ENCODE data around the gene SDF4. TPM values are rescaled to one million over a fixed set of nuclear protein-coding genes. Genes with fewer than 3 reads are reported as not detected.

Gene SDF4, protein sequence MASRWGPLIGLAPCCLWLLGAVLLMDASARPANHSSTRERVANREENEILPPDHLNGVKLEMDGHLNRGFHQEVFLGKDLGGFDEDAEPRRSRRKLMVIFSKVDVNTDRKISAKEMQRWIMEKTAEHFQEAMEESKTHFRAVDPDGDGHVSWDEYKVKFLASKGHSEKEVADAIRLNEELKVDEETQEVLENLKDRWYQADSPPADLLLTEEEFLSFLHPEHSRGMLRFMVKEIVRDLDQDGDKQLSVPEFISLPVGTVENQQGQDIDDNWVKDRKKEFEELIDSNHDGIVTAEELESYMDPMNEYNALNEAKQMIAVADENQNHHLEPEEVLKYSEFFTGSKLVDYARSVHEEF
- total RNA-seq: 69.1 TPM

DNA sequence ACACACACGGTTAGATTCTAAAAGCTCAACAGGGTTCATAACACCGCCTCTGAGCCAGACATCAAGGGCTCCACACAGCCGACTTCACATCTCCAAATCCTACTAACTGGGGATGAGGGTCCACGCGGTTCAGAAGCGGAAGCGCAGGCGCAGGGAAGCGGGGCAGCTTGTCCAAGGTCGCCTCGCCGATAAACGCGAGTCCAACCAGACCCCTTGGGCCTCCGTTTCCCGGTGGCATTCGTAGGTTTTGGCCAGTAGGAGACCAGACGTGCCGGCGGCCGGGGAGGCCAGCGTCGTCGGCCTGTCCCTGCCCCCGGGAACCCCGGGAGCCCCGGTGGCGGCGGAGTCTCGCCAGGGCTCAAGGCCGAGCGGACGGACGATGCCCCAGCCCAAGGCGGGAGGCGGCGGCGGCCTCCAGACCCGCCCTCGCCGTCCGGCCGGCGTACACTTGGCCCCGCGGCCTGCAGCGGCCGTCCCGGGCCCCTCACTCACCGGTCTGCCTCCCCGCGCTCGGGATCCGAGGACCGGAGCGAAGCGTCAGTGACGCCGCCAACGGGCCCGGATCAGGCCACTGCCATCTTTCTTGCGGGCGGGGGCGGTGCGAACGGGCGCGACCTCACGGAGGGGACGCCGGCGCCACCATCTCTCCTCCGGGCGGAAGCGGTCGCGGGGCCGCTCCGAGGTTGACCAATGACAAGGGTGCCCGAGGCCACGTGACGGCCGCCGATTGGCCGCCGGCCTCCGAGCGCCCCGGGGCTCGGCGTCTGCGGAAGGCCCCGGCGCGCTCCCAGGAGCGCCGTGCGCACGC, at the start of gene SDF4:
TSS of gene SDF4 (minus strand) at position 602 of the 808 bp plus-strand sequence. CDS start 3,229 bp downstream, outside the sequence.
- peak; percentile 98 for DNase-seq

DNA sequence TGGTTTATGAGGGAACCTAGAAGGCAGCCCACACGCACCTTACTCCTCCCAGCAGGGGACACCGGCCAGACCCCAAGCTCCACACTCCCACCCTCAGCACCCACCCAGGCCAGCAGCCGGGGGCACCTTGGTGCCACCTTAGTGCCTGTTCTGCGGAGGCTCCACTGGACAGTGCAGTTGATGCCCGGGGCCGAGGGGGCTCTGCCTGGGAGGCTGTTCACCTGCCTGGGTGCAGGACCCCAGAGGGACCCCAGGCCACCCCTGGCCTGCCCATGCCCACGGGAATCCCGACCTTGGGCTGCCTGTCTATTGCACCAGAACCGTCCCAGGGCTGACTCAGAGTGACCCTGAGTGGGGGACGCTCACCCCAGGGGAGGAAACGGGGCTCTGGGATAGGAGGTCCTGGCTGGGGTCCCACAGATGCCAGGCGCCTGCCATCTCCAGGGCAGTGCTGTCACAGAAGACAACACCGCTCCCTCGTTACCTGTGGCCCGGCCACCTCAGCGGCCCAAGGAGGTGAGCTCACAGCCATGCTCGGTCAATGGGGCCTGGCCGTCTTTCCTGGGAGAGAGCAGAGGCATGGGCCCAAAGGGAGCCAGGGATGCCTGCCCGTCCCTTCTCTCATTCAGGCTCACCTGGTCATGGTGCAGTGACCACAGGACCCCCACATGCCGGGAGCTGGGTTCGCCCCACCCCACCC, 49.1 kb upstream of the SDF4 start:
- no peak for DNase-seq

DNA sequence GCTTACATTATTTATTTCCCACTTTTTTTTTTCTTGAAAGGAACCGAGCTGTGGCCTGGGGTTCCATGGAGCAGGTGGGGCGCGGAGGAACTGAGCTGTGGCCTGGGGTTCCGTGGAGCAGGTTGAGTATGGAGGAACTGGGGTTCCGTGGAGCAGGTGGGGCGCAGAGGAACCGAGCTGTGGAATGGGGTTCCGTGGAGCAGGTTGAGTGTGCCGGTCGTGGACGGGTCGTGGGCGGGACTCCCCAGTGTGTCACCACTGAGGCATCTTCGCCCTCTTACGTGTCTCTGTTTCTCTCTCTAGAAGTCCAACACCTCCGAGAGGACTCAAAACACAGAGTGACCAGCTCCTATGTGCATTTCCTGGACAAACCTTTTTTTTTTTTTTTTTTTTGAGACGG, 47.2 kb upstream of the SDF4 start:
- DNase-seq: no peak

DNA sequence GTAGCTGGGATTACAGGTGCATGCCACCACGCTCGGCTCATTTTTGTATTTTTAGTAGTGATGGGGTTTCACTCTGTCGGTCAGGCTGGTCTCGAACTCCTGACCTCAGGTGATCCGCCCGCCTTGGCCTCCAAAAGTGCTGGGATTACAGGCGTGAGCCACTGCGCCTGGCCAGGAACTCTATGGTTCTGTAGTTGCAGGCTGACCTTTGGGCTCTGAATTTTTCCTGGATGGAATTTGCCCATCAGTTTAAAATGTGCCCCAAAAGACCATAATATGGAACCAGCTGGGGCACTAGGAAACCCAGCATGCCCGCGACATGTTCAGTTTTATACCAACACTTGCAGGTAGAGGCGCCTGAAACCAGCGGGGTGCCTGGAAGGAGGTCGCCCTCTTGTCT, 46.8 kb upstream of the SDF4 start:
- DNase-seq: no peak

DNA sequence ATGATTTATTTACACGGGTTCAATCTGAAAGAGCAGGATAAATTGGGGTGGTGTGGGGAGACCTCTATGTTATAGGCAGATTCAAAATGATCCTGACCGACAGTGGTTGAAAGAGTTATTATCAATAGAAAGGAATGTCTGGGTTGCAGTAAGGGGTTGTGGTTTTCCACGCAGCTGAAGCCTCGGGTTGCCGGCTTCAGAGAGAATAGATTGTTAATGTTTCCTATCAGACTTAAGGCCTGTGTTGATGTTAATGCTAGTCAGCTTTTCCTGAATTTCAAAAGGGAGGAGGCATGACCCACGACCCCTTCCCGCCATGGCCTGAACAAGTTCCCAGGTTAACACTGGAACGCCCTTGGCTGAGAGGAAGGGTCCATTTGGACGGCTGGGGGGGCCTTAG, 44.0 kb upstream of the SDF4 start:
- no peak for DNase-seq

DNA sequence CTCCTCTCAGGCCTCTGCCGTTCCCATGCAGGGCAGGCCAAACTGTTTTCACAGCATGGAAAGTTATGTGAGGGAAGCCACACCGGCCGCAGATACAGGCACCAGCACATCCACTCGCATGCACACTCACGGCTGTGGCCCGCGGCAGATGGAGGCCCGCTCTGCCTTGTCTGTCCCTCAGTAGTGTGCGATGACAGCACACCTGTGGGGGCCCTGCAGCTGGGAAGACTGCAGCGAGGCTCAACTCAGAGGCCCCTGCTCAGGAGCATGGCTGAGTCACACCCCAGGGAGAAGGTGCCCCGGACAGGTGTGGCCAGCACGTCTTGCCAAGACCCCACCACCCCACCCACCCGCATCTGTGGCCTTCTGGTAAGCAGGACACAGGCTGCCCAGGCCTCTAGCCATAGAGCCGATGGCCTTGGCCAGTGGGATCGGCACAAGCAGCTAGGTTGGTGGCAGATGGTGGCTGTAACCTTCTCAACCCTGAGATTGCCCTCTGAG, 43.2 kb upstream of the SDF4 start:
- no peak for DNase-seq

DNA sequence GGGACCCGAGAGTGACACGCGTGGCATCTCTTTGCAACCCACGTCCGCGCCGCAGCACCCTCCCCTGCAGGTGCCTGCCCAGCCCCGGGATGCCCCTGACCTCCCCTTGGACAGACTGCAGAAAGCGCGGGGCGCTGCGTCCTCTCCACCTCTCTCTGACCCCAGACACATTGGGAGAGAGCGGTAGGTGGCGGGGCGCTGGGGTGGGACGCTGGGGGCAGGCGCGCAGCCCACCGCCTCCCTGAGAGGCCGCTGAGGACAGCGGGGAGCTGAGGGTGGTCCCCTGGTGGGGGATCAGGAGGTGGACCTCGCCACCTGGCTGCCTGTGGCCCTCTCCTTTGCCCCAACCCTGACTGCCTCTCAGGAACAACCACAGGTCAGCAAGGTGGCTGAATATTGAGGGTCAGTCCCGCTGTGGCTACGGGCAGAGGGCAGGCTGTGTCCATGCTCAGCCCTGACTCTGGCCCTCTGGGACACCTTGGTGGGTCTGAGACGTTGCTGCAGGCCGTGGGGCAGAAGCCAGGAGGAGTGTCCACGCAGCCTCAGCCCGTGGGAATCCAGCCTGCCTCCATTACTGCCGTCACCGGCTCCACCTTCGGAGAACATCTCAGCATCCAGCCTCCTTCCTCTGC, 42.6 kb upstream of the SDF4 start:
- DNase-seq: no peak

DNA sequence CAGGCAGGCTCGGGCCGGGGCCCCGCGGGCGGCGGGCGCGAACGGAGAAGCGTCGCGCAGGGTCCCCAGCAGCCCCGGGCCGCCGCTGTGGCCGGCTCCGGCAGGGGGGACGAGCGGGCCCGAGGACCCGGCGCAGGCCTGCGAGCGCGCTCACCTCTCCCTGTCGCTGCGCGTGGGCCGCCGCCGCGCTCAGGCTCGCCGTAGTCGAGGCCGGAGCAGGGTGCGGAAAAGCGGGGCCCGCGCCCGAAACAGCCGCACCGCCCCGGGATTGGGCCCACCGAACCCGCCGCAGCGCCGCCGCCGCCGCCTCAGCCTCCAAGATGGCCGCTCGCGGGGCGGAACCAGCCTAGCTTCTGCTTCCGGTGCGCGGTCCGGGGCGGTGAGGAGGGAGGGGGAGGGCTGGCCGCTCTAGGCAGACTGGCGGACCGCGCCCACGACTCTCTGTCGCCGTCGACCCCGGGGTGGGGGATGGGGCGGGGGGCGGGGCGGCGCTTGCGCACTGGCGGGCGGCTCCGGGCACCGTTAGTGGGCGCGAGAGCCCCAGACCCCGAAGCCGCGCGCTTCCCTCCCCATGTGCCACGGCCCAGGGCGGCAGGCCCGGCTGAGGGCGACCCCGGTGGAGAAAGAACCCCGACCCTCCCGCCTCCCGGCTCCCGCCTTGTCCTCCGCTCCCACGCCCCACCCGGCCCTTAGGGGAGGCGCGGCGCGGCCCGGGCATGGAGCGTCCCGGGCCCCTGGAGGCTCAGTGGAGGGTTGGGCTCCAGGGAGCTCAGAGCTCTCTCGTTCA, 41.9 kb upstream of the SDF4 start, which contains the start of gene UBE2J2:
TSS of gene UBE2J2 (minus strand) at position 343 of the 787 bp plus-strand sequence. CDS start 5,862 bp downstream, outside the sequence.
- peak; percentile 97 for DNase-seq

DNA sequence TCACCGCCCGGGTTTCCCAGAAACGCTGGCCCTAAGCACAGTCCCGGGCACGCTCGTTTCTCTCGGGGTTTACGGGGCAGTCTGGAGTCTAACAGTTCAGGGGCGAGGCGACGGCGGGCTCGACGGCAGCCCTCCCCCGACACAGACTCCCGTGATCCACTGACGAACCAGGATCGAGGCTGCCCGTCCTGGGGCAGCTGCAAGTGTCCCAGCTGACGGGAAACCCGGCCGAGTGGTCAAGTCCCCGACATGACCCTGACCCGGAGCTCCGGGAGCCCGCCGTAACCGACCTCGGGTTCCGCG, 41.4 kb upstream of the SDF4 start:
- DNase-seq: no peak

DNA sequence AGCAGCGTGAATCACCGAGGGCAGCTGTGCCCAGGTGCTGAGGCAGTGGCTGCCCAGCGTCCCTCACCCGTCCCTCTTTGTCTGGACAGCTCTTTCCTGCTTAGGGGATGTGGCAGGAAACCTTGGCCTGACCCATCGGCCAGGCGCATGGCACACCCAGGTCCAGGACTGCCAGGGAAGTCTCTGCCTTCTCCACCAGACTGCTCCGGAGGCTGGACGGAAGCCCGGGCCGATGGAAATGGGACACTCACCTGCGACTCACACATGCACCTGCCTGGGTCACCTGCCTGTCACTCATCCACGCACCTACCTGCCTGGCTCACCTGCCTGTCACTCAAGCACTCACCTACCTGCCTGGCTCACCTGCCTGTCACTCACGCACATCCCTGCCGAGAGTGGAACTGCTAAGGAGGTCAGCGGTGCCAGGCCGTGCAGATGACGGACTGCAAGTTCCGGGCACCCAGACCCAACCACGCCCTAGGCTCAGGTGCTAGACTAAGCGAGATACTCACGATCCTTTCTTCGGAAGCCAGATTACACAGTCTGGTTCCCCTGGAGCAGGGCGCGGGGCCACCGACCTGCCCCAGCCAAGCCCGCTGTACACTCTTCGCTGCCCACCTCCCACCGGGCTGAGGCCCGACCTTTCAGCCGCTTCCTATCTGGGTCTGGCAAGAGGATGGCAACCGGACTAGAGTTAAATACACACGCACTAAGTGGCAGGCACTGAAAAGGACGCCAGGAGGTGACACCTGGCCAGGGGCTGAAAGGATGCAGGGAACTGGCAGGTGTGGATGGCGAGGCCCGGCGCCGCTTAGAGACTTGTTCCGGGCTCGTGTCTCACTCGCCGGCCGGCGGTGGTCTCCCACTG, 40.8 kb upstream of the SDF4 start:
- no peak for DNase-seq

DNA sequence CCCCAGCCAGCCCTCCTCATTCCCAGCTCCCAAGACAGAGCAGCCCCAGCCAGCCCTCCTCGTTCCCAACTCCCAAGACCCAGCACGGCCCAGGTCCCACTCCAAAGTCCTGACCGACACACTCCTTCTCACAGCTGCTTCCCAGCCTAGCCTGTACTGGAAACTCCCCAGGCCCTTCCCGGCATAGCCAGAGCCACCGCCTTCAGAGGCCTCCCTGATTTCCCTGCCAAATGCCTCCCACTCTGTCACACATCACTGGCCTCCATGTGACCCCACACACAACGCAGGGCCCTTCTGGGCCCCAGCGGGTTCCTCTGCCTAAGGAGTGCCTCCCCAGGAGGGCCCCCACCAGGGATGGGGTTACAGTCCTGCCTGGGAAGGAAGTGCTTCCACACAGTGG, 39.0 kb upstream of the SDF4 start:
- DNase-seq: no peak

DNA sequence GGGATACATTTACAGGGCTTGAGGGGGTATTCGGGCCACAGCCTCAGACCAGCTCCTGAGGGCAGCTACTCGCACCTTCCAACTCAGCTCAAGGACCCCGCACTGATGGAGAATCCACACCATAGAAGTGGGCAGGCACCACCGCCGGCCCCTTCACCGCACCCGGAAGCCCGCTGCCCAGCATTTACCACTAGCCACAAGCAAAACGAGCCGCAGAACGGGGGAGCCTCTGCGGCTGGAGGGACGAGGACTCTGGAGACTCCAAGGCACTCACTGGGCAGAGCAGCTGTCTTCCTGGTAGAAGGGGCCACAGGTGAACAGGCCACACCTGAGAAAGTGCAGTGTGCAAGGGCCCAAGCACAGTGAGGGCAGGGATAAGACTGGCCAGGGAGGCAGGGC, 36.5 kb upstream of the SDF4 start:
- DNase-seq: no peak

DNA sequence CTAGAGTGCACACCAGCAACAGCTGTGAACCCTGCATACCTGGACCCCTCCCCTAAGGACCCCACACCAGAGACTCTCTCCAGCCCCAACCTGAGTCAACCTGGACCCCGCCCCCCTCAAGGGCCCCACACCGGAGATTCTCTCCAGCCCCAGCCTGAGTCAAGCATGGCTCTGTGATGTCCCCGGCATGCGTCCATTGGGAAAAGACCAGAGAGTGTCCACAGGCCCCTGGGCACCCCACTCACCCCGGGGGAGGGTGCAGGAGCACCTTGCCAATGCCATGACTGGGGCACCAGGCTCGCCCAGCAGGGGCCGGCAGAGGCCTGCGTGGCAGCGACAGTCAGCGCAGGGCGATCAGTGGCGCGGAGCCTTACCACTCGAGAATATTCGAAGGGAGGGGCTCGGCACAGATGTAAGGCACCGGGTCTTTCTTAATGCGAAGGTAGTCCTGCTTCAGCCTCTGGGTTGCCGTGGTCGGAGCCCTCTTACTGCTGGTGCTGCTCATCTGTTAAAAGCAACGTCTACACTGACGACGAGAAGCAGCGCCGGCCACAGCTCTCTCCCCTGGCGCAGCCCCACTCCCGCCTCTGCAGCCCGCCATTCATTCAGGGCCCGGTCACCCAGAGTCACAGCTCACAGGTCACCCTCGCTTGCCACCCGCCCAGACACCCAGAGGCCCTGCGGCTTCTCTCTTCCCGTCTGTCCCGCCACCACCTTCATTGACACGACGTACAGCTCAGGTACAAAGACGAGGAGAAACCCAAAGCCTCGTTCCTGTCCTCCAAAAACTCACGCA, 35.9 kb upstream of the SDF4 start:
- no peak for DNase-seq

DNA sequence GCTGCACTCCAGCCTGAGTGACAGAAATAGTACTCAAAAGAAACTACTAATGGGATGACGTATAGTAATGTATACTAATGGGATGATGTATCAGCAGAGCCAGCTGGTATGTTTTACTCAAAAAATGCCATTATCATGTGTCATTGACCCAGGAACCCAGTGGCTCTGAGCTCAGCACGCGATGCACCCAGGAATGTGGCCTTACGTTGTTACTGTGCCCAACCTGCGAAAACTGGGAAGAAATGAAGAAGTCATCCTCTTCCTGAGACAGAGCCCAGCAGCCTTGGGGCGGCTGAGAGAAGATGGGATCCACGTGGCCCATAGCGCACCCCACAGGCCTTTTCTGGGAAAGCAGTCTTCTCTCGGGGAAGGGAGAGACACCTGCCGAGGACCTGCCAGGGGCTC, 33.1 kb upstream of the SDF4 start:
- DNase-seq: no peak

DNA sequence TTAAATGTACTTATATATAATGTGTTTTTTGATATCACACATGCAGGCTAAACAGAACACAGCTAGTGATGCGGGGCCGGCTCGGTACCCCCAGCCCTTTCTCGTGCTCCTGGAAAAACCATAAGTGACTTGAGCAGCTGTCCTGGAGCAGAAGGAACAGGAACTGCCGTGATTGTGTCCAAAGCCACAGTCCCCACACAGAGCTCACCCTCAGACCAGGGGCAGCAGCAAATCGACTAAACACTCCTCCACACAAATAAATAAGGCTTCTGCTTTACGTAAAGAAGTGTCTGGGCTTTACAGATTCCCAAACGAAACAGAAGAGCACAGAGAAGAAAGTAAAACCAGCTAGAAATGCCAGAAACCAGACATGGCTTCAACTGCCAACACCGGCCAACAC, 32.2 kb upstream of the SDF4 start:
- DNase-seq: no peak

DNA sequence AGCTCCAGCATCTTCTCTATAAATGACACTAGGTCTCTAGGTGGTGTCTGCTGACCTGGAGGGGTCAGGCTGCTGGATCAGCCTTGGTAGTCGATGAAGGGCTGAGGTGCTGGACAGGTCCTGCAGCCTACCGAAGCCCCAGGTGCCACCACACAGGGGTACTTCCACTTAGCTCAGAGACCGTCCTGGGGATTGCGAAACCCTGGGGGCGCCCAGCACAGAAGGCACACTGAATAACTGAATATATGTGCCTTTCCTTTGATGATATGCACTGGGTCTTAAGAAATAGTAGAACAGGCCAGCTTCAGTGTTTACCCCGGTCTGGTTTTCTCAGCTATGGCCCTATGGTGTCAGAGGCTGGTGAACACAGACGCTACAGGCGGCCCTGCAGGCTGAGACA, 31.0 kb upstream of the SDF4 start:
- DNase-seq: no peak

DNA sequence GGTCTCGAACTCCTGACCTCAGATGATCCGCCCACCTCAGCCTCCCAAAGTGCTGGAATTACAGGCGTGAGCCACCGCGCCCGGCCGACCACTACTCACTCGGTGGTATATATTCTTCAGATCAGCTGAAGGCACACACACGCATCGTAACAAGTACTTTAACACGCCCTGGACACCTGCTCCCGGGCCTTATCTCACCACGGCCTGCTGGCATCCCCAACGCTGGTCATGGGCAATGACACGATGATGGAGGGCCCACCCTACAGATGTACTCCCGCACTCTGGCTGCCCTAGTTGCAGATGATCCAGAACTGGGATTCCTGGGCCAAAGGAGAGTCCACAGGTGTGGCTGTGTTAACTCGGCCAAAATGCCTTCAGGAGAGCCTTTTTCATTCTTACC, 30.3 kb upstream of the SDF4 start:
- no peak for DNase-seq

DNA sequence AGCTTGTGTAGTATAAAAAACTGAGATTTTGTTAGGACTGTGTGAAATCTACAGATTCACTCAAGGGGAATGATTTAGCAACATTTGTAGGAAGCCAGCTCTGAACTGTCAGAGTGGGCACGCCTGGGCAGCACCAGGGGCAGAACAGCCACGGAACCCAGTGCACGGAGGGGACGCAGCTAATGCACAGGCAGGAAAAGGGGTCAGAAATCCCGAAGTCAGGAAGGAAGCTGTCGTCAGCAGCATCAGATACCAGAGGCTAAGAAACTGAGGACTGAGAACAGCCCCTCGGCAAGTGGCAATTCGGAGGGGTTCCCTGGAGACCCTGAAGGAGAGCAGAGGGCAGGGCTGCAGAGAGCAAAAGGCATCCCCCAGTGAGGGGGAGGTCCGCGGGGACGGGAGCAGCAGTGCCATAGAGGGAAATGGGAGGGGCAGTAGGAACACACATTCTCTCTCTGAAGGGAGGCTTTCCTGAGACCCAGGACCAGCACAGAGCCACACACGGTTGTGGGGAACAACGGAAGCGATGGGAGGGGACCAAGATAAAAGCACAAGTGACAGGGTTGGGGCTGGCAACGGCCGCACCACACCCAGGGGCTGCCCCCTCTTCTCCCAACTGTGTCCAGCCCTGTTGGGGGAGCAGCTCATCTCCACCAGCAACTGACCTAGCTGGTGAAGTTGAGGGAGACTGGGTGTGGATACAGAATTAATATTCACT, 29.2 kb upstream of the SDF4 start:
- no peak for DNase-seq

DNA sequence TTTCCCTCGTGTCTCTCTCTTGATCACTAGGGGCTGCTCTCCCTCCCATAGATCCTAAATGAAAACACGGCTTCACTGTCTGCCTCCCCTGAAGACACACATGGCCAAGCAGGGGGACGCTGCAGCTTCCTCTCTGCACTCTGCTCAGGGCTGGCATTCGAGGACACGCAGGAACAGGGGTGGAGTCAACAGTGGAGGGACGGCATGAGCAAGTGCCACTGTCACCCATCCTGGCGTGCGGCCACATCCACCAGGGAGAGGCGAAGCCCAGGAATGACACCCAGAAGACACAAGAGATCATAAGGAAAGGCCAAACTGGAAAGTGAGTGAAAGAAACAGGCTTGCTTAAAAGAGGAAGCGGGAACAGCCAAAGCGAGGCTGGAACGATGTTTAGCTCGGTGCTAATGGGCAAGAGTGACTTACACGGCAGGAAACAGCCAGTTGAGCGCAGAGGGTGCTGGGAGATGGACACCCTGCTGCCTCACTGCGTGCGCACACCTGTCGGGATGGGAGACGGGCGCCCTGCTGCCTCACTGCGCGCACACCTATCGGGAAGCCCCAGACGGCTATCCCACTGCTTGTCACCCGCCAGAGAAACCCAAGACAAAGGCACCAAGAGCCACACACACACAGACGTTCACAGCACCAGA, 28.3 kb upstream of the SDF4 start:
- no peak for DNase-seq

All from tongue (tissue), 2 donors.